Activated CD4-positive, alpha-beta memory T cell treated with anti-CD3 and anti-CD28 coated beads, Interleukin-2, amount 10 ng/mL, durations not matched to agents 7 days and 5 days (primary cell): ENCODE results near the gene NPR3. TPM values are rescaled to one million over a fixed set of nuclear protein-coding genes. Genes with fewer than 3 reads are reported as not detected.
"Not testable (repeated sequence)": the region's sequence is repeated elsewhere in the genome, so short reads cannot be mapped to it uniquely, and the experiment has no call there.

Source experiments
- CTCF ChIA-PET: fragments of 350-600 bp; sonication (Branson Sonifier 250); formaldehyde crosslinking; loops from one replicate; lab custom pipeline; 2021; ENCODE audit warnings: antibody characterized with exemption, inconsistent platforms; lab: Charles Lee
- POLR2A ChIA-PET: fragments of 350-600 bp; sonication (Branson Sonifier 250); formaldehyde crosslinking; loops from one replicate; lab custom pipeline; 2021; ENCODE audit warnings: antibody characterized with exemption; lab: Charles Lee
- DNase-seq: peaks from one replicate; pipeline ENCODE4 v3.0.0-alpha.2; 2020
- H3K27ac Mint-ChIP-seq: one replicate; pipeline ENCODE4 v1.8.0; 2021; ENCODE audit warnings: mild to moderate bottlenecking, mixed read lengths
- H3K27me3 Mint-ChIP-seq: one replicate; pipeline ENCODE4 v1.8.0; 2021; ENCODE audit warnings: mixed read lengths
- H3K36me3 Mint-ChIP-seq: one replicate; pipeline ENCODE4 v1.8.0; 2021; ENCODE audit warnings: low read depth, mixed read lengths
- H3K4me1 Mint-ChIP-seq: one replicate; pipeline ENCODE4 v1.8.0; 2021; ENCODE audit warnings: mixed read lengths
- H3K4me3 Mint-ChIP-seq: one replicate; pipeline ENCODE4 v1.8.0; 2021; ENCODE audit warnings: mild to moderate bottlenecking, mixed read lengths
- H3K9me3 Mint-ChIP-seq: one replicate; pipeline ENCODE4 v1.8.0; 2021; ENCODE audit warnings: mixed read lengths
- total RNA-seq, 2 experiments: library from RNA; stranded (reverse); gene quantifications; one replicate each; pipeline ENCODE4 v1.2.3, GENCODE V29; 2021

The NPR3 gene
- total RNA-seq, 2 experiments from 2014 or later = not detected

GRCh38 chr5:32783661-32784060 is 72.5 kb downstream of the NPR3 start:
- no peaks in the 10 kb centered on the region for H3K4me1 Mint-ChIP-seq
- no peaks in the 10 kb centered on the region for H3K27me3 Mint-ChIP-seq
- ChIA-PET CTCF (no interaction called here), POLR2A (no interaction called here)
- no peak overlapping the region for H3K4me3 Mint-ChIP-seq
- no peaks in the 10 kb centered on the region for H3K9me3 Mint-ChIP-seq
- no peaks in the 10 kb centered on the region for H3K36me3 Mint-ChIP-seq
- no peak for DNase-seq
- no peak overlapping the region for H3K27ac Mint-ChIP-seq

GRCh38 chr5:32785611-32786254 is 74.6 kb downstream of the NPR3 start:
- Mint-ChIP-seq H3K27me3 (no peaks in the 10 kb centered on the region), H3K9me3 (no peaks in the 10 kb centered on the region)

GRCh38 chr5:32786311-32786710 is 75.2 kb downstream of the NPR3 start:
- POLR2A ChIA-PET = no interaction called here
- CTCF ChIA-PET = no interaction called here
- Mint-ChIP-seq H3K27ac (no peak overlapping the region), H3K9me3 (no peaks in the 10 kb centered on the region), H3K36me3 (no peaks in the 10 kb centered on the region), H3K4me3 (no peak overlapping the region), H3K4me1 (no peaks in the 10 kb centered on the region), H3K27me3 (no peaks in the 10 kb centered on the region)
- no peak for DNase-seq

More at GRCh38 chr5:32785611-32786254, 74.6 kb downstream of the NPR3 start:
- ChIA-PET CTCF (interaction anchor here (0.7 kb wide), 1 partner anchor 8 kb away, joined by 4 read pairs; no protein-coding TSS in a partner anchor), POLR2A (no interaction called here)
- Mint-ChIP-seq H3K4me3 (no peak overlapping the region), H3K36me3 (no peaks in the 10 kb centered on the region), H3K27ac (no peak overlapping the region), H3K4me1 (no peaks in the 10 kb centered on the region)
- no peak for DNase-seq

GRCh38 chr5:32790411-32790951 is 79.4 kb downstream of the NPR3 start:
- Mint-ChIP-seq H3K4me3 (no peak overlapping the region), H3K27ac (no peak overlapping the region)
- CTCF ChIA-PET = no interaction called here

GRCh38 chr5:32791536-32792243 is 80.6 kb downstream of the NPR3 start:
- Mint-ChIP-seq H3K4me3 (no peak overlapping the region), H3K27ac (no peak overlapping the region), H3K9me3 (peaks cover 9% of the 10 kb centered on the region), H3K36me3 (no peaks in the 10 kb centered on the region), H3K27me3 (no peaks in the 10 kb centered on the region), H3K4me1 (no peaks in the 10 kb centered on the region)
- ChIA-PET CTCF (no interaction called here), POLR2A (no interaction called here)
- DNase-seq = no peak

More at GRCh38 chr5:32790411-32790951, 79.4 kb downstream of the NPR3 start:
- Mint-ChIP-seq H3K4me1 (no peaks in the 10 kb centered on the region), H3K27me3 (no peaks in the 10 kb centered on the region), H3K36me3 (no peaks in the 10 kb centered on the region), H3K9me3 (peaks cover 5% of the 10 kb centered on the region)
- no peak for DNase-seq
- POLR2A ChIA-PET = no interaction called here

GRCh38 chr5:32794086-32794485 is 83.0 kb downstream of the NPR3 start:
- H3K27ac Mint-ChIP-seq = no peak overlapping the region
- no peaks in the 10 kb centered on the region for H3K36me3 Mint-ChIP-seq
- H3K27me3 Mint-ChIP-seq = no peaks in the 10 kb centered on the region
- H3K9me3 Mint-ChIP-seq = peaks cover 9% of the 10 kb centered on the region
- POLR2A ChIA-PET = no interaction called here
- CTCF ChIA-PET = interaction anchor here (0.5 kb wide), 1 partner anchor 9 kb away, joined by 4 read pairs; no protein-coding TSS in a partner anchor
- H3K4me1 Mint-ChIP-seq = no peaks in the 10 kb centered on the region
- no peak for DNase-seq
- no peak overlapping the region for H3K4me3 Mint-ChIP-seq

- DNase-seq = no peak
- no peaks in the 10 kb centered on the region for H3K4me1 Mint-ChIP-seq
- CTCF ChIA-PET = no interaction called here
- no peaks in the 10 kb centered on the region for H3K27me3 Mint-ChIP-seq
- H3K27ac Mint-ChIP-seq = no peak overlapping the region
- H3K36me3 Mint-ChIP-seq = no peaks in the 10 kb centered on the region
- no peak overlapping the region for H3K4me3 Mint-ChIP-seq
- POLR2A ChIA-PET = no interaction called here
- H3K9me3 Mint-ChIP-seq = peaks cover 4% of the 10 kb centered on the region
These were observed 91.6 kb downstream of the NPR3 start for GRCh38 chr5:32802764-32803163.

- no peak for DNase-seq
- no peak overlapping the region for H3K4me3 Mint-ChIP-seq
These were observed 92.5 kb downstream of the NPR3 start for GRCh38 chr5:32803656-32804055.

GRCh38 chr5:32805462-32805861 is 94.3 kb downstream of the NPR3 start:
- H3K4me1 Mint-ChIP-seq, H3K4me3 Mint-ChIP-seq: not testable (repeated sequence)

More at GRCh38 chr5:32803656-32804055, 92.5 kb downstream of the NPR3 start:
- POLR2A ChIA-PET = no interaction called here
- Mint-ChIP-seq H3K4me1 (no peaks in the 10 kb centered on the region), H3K27me3 (no peaks in the 10 kb centered on the region), H3K27ac (no peak overlapping the region), H3K36me3 (no peaks in the 10 kb centered on the region), H3K9me3 (peaks cover 4% of the 10 kb centered on the region)
- CTCF ChIA-PET = no interaction called here

GRCh38 chr5:32805971-32806638 is 95.0 kb downstream of the NPR3 start:
- DNase-seq = no peak
- no peaks in the 10 kb centered on the region for H3K27me3 Mint-ChIP-seq
- H3K4me1 Mint-ChIP-seq = no peaks in the 10 kb centered on the region
- H3K9me3 Mint-ChIP-seq = peaks cover 6% of the 10 kb centered on the region
- ChIA-PET POLR2A (no interaction called here), CTCF (interaction anchor here (0.6 kb wide), 1 partner anchor 315 kb away, joined by 3 read pairs; no protein-coding TSS in a partner anchor)
- no peak overlapping the region for H3K27ac Mint-ChIP-seq
- H3K36me3 Mint-ChIP-seq = no peaks in the 10 kb centered on the region
- no peak overlapping the region for H3K4me3 Mint-ChIP-seq

More at GRCh38 chr5:32805462-32805861, 94.3 kb downstream of the NPR3 start:
- H3K9me3 Mint-ChIP-seq, POLR2A ChIA-PET, H3K27ac Mint-ChIP-seq, H3K36me3 Mint-ChIP-seq, DNase-seq, H3K27me3 Mint-ChIP-seq, CTCF ChIA-PET: not testable (repeated sequence)

- DNase-seq = no peak
- POLR2A ChIA-PET = no interaction called here
- Mint-ChIP-seq H3K36me3 (no peaks in the 10 kb centered on the region), H3K27ac (no peak overlapping the region), H3K4me1 (no peaks in the 10 kb centered on the region), H3K9me3 (peaks cover 2% of the 10 kb centered on the region), H3K27me3 (no peaks in the 10 kb centered on the region), H3K4me3 (no peak overlapping the region)
- CTCF ChIA-PET = no interaction called here
These were observed 97.7 kb downstream of the NPR3 start for GRCh38 chr5:32808783-32809182.

- Mint-ChIP-seq H3K9me3 (peaks cover 2% of the 10 kb centered on the region), H3K4me1 (no peaks in the 10 kb centered on the region), H3K27ac (no peak overlapping the region), H3K4me3 (no peak overlapping the region), H3K27me3 (no peaks in the 10 kb centered on the region), H3K36me3 (no peaks in the 10 kb centered on the region)
- DNase-seq = no peak
- ChIA-PET POLR2A (no interaction called here), CTCF (no interaction called here)
These were observed 99.7 kb downstream of the NPR3 start for GRCh38 chr5:32810804-32811203.

- H3K27ac Mint-ChIP-seq = no peak overlapping the region
- ChIA-PET POLR2A (no interaction called here), CTCF (no interaction called here)
- no peak overlapping the region for H3K4me3 Mint-ChIP-seq
- no peaks in the 10 kb centered on the region for H3K4me1 Mint-ChIP-seq
- H3K9me3 Mint-ChIP-seq = peaks cover 2% of the 10 kb centered on the region
- no peak for DNase-seq
- H3K27me3 Mint-ChIP-seq = no peaks in the 10 kb centered on the region
- no peaks in the 10 kb centered on the region for H3K36me3 Mint-ChIP-seq
These were observed 101.3 kb downstream of the NPR3 start for GRCh38 chr5:32812399-32812798.
